Esophagus squamous epithelium (tissue), 5 donors: ENCODE data around the gene VEGFB. TPM values are rescaled to one million over a fixed set of nuclear protein-coding genes. Genes with fewer than 3 reads are reported as not detected.

Experiments used
- DNase-seq: peaks from one replicate; lab custom pipeline; 2025; lab: John Stamatoyannopoulos, UW
- H3K27ac ChIP-seq, 4 donors: fragments of 200-600 bp; sonication (generic); one replicate each; pipeline ENCODE4 v1.5.1; 2016 to 2019; ENCODE audit warnings: mild to moderate bottlenecking in 1 of 4
- H3K27me3 ChIP-seq, 4 donors: fragments of 200-600 bp; sonication (generic); 1 replicate in 3 of 4; 2 replicates in 1 of 4; pipeline versions ENCODE4 v1.5.1 to v1.6.0; 2017 to 2021; ENCODE audit warnings: antibody characterized with exemption in 1 of 4
- H3K36me3 ChIP-seq, 3 donors: fragments of 200-600 bp; sonication (generic); one replicate each; pipeline ENCODE4 v1.5.1; 2016 to 2019
- H3K4me1 ChIP-seq, 3 donors: fragments of 200-600 bp; sonication (generic); one replicate each; pipeline ENCODE4 v1.5.1; 2017 to 2019
- H3K4me3 ChIP-seq, 4 donors: fragments of 200-600 bp; sonication (generic); 1 replicate in 3 of 4; 2 replicates in 1 of 4; pipeline ENCODE4 v1.5.1; 2016 to 2019; ENCODE audit warnings: mild to moderate bottlenecking in 2 of 4, moderate library complexity in 1 of 4
- H3K9me3 ChIP-seq, 3 donors: fragments of 200-600 bp; sonication (generic); one replicate each; pipeline ENCODE4 v1.5.1; 2016 to 2019
- POLR2A ChIP-seq, 4 donors: fragments of 450-650 bp; IDR thresholded peaks; one replicate each; pipeline ENCODE4 v1.6.1; 2017; ENCODE audit warnings: antibody characterized with exemption in 4 of 4, mild to moderate bottlenecking in 4 of 4, moderate library complexity in 3 of 4
- WGBS, 2 donors: methylation state at CpG; one replicate each; pipeline ENCODE4 v1.1.5; 2018; 5-methylcytosine and 5-hydroxymethylcytosine counted together
- intact Hi-C: fragments of 100-400 bp; cut with DNase I; formaldehyde crosslinking; loops from one replicate; pipeline ENCODE4 v1.15.0; 2022
- total RNA-seq, 4 donors: library from RNA; depleted of rRNA; stranded (reverse); fragments of >200 nt; gene quantifications; one replicate each; pipeline ENCODE4 v1.1.0, GENCODE V29; 2016
- TF ChIP-seq, protein P1 (sequence below), 6 experiments: fragments of 450-650 bp in 4 of 6; fragments of 200-600 bp in 2 of 6; sonication (generic) in 2 of 6; IDR thresholded peaks; one replicate each; pipeline ENCODE4 v1.5.1; 2016 to 2019; ENCODE audit warnings: antibody characterized with exemption in 6 of 6, mild to moderate bottlenecking in 4 of 6, moderate library complexity in 4 of 6
- donor health status: DM: yes; HTN: yes; CAD: no.

VEGFB gene
- total RNA-seq, 4 donors from 2014 or later = 18.0 to 50.5 (median 30.9) TPM

GRCh38 chr11:64241491-64242374 lies 7.3 kb downstream of the VEGFB start:
- Histone ChIP-seq H3K4me3 (peak overlapping the region; percentile 63 to 95 (median 86)), H3K27ac (peak overlapping the region; percentile 95 to 100 (median 99)), H3K27me3 (no peaks in the 10 kb centered on the region), H3K9me3 (no peaks in the 10 kb centered on the region), H3K36me3 (peaks cover 0 to 51% (median 0%) of the 10 kb centered on the region in 3 donors), H3K4me1 (peaks cover 66 to 86% (median 69%) of the 10 kb centered on the region in 3 donors)
- intact Hi-C loops = no loop called here
- TF ChIP-seq, protein P1, sequence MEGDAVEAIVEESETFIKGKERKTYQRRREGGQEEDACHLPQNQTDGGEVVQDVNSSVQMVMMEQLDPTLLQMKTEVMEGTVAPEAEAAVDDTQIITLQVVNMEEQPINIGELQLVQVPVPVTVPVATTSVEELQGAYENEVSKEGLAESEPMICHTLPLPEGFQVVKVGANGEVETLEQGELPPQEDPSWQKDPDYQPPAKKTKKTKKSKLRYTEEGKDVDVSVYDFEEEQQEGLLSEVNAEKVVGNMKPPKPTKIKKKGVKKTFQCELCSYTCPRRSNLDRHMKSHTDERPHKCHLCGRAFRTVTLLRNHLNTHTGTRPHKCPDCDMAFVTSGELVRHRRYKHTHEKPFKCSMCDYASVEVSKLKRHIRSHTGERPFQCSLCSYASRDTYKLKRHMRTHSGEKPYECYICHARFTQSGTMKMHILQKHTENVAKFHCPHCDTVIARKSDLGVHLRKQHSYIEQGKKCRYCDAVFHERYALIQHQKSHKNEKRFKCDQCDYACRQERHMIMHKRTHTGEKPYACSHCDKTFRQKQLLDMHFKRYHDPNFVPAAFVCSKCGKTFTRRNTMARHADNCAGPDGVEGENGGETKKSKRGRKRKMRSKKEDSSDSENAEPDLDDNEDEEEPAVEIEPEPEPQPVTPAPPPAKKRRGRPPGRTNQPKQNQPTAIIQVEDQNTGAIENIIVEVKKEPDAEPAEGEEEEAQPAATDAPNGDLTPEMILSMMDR (IDR thresholded peaks at IDR 0.05) = no peak
- peak in 2 of 4 donors; percentile 66 to 84 for TF ChIP-seq POLR2A (IDR thresholded peaks at IDR 0.05)
- DNase-seq = no peak
- WGBS, 2 donors = 0% methylated on average over 1 to 19 of the region's 63 CpGs

DNA sequence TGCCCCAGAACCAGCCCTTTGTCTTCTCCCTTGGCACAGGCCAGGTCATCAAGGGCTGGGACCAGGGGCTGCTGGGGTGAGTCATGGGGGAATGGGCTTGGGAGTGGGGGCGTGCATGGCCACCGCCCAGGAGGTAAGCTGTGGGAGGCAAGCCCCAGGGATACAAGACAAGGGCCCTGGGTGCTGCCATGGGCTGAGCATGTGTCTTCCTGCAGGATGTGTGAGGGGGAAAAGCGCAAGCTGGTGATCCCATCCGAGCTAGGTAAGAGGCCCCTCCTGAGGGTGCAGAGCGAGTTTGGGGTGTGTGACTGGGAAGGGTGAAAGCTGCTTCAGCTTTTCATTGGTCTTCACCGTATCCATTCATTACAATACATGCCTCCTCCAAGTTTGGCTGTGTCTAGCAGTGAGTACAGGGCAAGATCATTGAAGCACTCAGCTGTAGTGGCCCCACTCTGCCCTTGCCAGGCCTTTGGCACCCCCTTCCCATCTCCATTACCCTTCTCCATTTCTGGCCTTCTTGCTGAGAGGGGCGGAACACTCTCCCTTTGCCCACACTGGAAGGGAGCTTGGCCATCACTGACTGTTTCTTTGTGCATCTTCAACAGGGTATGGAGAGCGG lies 9.0 kb downstream of the VEGFB start:
- Histone ChIP-seq H3K4me3 (peak overlapping the region in 1 of 4 donors; percentile 63), H3K27ac (peak overlapping the region; percentile 42 to 100 (median 96)), H3K27me3 (no peaks in the 10 kb centered on the region), H3K4me1 (peaks cover 63 to 86% (median 64%) of the 10 kb centered on the region in 3 donors), H3K36me3 (peaks cover 0 to 35% (median 0%) of the 10 kb centered on the region in 3 donors), H3K9me3 (no peaks in the 10 kb centered on the region)
- no peak for DNase-seq
- intact Hi-C loops = no loop called here
- WGBS, 2 donors = 44 to 47% methylated on average over 2 to 6 of the region's 8 CpGs
- TF ChIP-seq POLR2A (IDR thresholded peaks at IDR 0.05) = no peak
- TF ChIP-seq, protein P1 (IDR thresholded peaks at IDR 0.05) = no peak

GRCh38 chr11:64244107-64244506 lies 9.7 kb downstream of the VEGFB start:
- Histone ChIP-seq H3K36me3 (peaks cover 0 to 28% (median 0%) of the 10 kb centered on the region in 3 donors), H3K27me3 (no peaks in the 10 kb centered on the region), H3K4me3 (no peak overlapping the region), H3K9me3 (no peaks in the 10 kb centered on the region), H3K4me1 (peaks cover 55 to 78% (median 62%) of the 10 kb centered on the region in 3 donors), H3K27ac (peak overlapping the region in 3 of 4 donors; percentile 89 to 100 (median 95))
- no peak for DNase-seq
- intact Hi-C loops = no loop called here
- WGBS, 2 donors = 42 to 64% methylated on average over 3 to 4 of the region's 5 CpGs
- TF ChIP-seq POLR2A (IDR thresholded peaks at IDR 0.05) = no peak
- TF ChIP-seq, protein P1 (IDR thresholded peaks at IDR 0.05) = no peak

DNA sequence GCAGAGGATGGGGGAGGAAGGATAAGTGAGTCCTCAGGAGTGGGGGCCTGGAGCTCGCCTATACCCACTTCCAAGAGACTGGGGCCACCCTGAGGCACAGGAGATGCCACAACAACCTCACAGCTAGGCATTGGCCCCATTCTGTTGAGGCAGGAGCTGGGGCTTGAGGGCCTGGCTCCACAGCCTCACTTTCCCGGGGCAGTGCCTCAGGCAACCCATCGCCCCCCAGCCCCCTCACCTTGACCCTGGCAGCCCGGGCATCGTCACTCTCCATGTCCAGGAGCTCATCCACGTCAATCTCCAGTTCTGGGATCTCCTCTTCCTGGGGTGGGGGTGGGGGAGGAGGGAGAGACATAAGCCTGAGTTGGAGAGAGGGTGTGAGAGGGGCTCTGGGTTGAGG lies 10.6 kb downstream of the VEGFB start:
- H3K27ac ChIP-seq = peak overlapping the region; percentile 89 to 100 (median 92)
- H3K27me3 ChIP-seq = no peaks in the 10 kb centered on the region
- no peak for DNase-seq
- TF ChIP-seq POLR2A (IDR thresholded peaks at IDR 0.05) = no peak
- TF ChIP-seq, protein P1 (IDR thresholded peaks at IDR 0.05) = no peak
- WGBS, 2 donors = 40% methylated on average over 2 of the region's 6 CpGs; no CpG with 5 or more reads in 1 of the 2 donors
- H3K4me3 ChIP-seq = peak overlapping the region; percentile 46 to 88 (median 83)
- intact Hi-C loops = no loop called here
- peaks cover 47 to 73% (median 57%) of the 10 kb centered on the region in 3 donors for H3K4me1 ChIP-seq
- peaks cover 0 to 26% (median 0%) of the 10 kb centered on the region in 3 donors for H3K36me3 ChIP-seq
- no peaks in the 10 kb centered on the region for H3K9me3 ChIP-seq
